ENCODE results near the gene RNF41.

DNA sequence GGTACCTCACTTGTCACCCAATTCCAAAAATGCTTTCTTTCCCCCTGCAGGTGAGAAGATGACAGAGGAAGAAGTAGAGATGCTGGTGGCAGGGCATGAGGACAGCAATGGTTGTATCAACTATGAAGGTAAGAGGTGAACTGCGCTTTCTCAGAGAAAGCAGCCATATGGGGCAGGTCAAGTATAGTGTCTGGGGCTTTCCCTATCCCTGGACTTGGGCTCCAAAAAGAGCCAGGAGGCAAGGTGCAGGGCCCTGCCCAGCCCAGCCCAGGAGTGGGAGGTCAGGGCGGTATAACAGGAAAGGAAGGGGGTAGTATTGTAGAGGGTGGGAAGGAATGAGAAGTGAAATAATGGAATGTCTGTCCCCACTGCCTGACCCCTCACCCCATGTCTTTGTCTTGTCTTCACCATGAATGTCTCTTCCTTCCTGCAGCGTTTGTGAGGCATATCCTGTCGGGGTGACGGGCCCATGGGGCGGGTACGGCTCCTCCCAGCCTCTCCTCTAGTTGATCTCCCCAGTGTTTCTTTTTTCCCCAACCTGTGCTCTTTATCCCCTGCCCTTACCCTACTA lies 61.4 kb downstream of the RNF41 start:
- no peak for TF ChIP-seq POLR2A (IDR thresholded peaks at IDR 0.05)
- TF ChIP-seq CTCF (IDR thresholded peaks at IDR 0.05): no peak

Measured in right lobe of liver (tissue), 4 donors.